Measurements from ENCODE around the gene SCD5. TPM values are rescaled to one million over a fixed set of nuclear protein-coding genes. Genes with fewer than 3 reads are reported as not detected.

Gene SCD5
- total and polyA plus RNA-seq, 2 experiments from 2014 or later = 0.79 to 1.6 TPM

- Histone ChIP-seq H3K36me3 (ENCODE audit: insufficient read depth) (no peaks in the 10 kb centered on the region), H3K9me2 (ENCODE audit: insufficient read depth) (no peaks in the 10 kb centered on the region), H4K20me1 (replicated peaks; ENCODE audit: insufficient read depth) (0 out of 2 replicates have a peak, but pooled peaks cover 3% of the 10 kb centered on the region), H3K79me2 (replicated peaks; ENCODE audit: insufficient read depth) (no peaks in the 10 kb centered on the region), H3K4me1 (ENCODE audit: insufficient read depth) (no peaks in the 10 kb centered on the region), H3K4me2 (no peak overlapping the region), H2AFZ (no peak overlapping the region), H3K27ac (ENCODE audit: low read depth) (no peak overlapping the region), H3K4me3 (no peak overlapping the region), H3F3A (replicated peaks; ENCODE audit: low read depth) (no peaks in the 10 kb centered on the region), H3K27me3 (ENCODE audit: insufficient read depth) (no peaks in the 10 kb centered on the region)
- TF ChIP-seq NANOG (IDR thresholded peaks at IDR 0.05; ENCODE audit: borderline replicate concordance) (no peak), CTCF (conservative IDR thresholded peaks at IDR 0.05; ENCODE audit: low read depth in 2 of 2) (no peak), STAT1 (IDR thresholded peaks at IDR 0.05; ENCODE audit: unreplicated experiment) (no peak), EZH2 (IDR thresholded peaks at IDR 0.05; ENCODE audit: low read depth, unreplicated experiment) (no peak), EZH2phosphoT487 (IDR thresholded peaks at IDR 0.05; ENCODE audit: unreplicated experiment) (no peak), ZNF114 (CRISPR knock-in tag; IDR thresholded peaks at IDR 0.05) (no peak), ETS1 (IDR thresholded peaks at IDR 0.05) (no peak), REST (IDR thresholded peaks at IDR 0.05; ENCODE audit: unreplicated experiment) (no peak), POLR2AphosphoS5 (IDR thresholded peaks at IDR 0.05; ENCODE audit: low read depth) (no peak), JUNB (IDR thresholded peaks at IDR 0.05; ENCODE audit: unreplicated experiment) (no peak), ZNF331 (CRISPR knock-in tag; IDR thresholded peaks at IDR 0.05; ENCODE audit: low read depth) (no peak), CREB1 (CRISPR knock-in tag; IDR thresholded peaks at IDR 0.05; ENCODE audit: low read depth) (no peak), ZNF462 (CRISPR knock-in tag; IDR thresholded peaks at IDR 0.05) (no peak)
- no peak for DNase-seq (ENCODE audit: low spot score)
- no peaks in the 10 kb centered on the region; the same call in 1 of the 3 replicates for H3K36me3 Mint-ChIP-seq (ENCODE audit: low read depth)
- no peak overlapping the region for H3K27ac Mint-ChIP-seq
- no peaks in the 10 kb centered on the region for H3K4me1 Mint-ChIP-seq
- ATAC-seq = no peak
- H3K4me3 Mint-ChIP-seq = no peak overlapping the region
- H3K9me3 Mint-ChIP-seq = peaks cover 19% of the 10 kb centered on the region
- H3K27me3 Mint-ChIP-seq (ENCODE audit: insufficient read depth, low read depth, poor library complexity) = peaks cover 1% of the 10 kb centered on the region
Measured at GRCh38 chr4:82765134-82765533, 33.5 kb downstream of the SCD5 start.

Data from GM23338 (cell line).